Measurements from ENCODE around the gene SLC19A2.

SLC19A2 gene

DNA sequence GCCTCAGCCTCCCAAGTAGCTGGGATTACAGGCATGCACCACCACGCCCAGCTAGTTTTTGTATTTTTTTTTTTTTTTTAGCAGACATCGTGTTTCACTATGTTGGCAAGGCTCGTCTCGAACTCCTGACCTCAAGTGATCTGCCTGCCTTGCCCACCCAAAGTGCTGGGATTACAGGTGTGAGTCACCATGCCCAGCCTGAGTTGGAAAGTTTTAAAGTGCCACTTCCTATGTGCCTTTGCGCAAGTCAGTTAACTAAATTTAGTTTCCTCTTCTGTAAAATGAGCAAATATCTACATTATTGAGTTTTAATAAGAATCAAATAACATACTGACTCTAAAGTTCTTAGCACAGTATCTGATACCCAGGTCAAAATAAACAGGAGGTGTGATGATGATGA, 12.4 kb downstream of the SLC19A2 start:
- DNase-seq = no peak

DNA sequence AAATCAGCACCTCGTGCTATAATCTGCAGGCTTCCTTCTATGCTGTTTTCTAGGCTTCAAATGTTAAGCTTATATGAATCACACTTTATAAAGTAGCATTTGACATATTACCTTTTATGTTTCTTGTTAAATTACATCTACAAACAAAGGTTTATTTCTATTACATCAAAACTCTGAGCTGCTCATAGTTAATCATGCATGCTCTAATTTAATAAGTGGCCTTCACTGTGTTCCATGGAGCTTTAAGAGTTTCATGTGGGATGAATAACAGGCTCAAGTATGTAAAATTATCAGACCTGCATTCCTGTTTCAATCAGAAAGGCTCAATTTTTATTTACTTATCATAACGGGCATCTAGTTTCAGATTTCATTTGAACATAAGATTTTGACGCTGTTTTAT, 13.0 kb downstream of the SLC19A2 start:
- DNase-seq = no peak

DNA sequence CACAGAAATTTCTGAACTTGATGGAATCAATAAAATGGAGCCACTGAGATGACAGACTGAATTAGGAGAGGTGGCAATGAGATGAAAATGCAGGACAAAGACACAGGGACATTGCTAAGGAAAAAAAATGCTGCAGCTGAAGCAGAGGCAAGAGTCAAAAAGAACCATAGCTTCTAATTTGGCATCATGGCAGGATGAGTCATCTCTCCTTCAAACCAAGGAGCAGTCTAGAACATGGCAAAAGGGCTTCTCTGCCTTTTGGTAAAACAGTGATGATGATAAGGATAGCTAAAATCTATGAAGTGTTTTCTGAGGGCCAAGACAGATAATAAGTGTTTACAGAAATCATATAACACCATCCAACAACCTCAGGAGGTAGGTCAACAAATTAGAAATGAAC, 16.8 kb downstream of the SLC19A2 start:
- no peak for DNase-seq

DNA sequence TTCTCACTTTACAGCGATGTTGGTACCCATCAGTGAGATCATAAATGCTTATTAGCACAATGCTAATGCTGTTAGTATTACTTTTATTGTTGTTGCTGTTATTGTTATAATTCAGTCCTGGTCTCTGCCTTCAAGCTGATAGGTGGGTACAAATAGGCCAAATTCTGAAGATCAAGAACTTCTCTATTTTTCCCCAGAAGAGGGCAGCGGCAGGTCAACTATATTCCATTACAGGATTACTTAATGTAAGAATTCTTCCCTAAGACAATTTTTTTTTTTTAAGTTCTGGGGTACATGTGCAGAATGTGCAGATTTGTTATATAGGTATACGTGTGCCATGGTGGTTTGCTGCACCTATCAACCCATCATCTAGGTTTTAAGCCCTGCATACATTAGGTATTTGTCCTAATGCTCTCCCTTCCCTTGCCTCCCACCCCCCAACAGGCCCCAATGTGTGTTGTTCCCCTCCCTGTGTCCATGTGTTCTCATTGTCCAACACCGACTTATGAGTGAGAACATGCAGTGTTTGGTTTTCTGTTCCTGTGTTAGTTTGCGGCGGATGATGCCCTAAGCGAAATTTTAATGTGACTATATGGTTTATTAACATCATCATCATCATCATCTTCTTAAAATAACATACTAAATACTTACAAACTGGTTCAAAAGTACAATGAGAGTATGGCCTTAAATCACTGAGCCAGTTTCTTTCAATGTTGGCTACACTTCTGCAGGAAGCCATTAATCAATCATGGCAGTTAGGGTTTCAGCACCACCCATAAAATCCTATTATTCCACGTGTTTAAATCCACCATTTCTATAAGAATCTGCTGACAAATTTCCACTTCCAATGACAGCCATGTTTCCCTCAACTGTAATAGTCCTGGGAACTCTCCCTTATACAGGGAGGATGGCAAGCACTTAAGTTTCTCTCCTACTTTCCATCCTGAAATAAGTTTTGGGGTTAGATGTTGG, 19.2 kb downstream of the SLC19A2 start:
- peak in 1 of 2 experiments; percentile 30 for DNase-seq

DNA sequence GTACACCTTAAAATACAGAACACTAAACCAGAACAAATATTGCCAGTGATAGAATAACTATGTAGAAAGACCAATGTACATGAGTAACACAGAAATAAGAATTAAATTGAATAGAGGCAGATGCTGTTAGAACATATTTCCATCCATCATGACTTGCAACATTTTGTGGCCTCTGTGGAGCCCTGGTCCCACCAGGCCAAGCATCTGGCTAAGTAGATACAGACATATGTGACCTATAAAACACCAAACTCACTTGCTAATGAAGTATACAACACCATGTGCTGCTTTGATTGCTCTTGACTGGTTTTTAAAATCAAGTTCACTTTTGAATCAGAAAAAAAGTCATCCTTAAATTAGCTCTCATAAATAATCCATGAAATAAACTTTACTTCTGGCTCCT, 20.5 kb downstream of the SLC19A2 start:
- DNase-seq = no peak

DNA sequence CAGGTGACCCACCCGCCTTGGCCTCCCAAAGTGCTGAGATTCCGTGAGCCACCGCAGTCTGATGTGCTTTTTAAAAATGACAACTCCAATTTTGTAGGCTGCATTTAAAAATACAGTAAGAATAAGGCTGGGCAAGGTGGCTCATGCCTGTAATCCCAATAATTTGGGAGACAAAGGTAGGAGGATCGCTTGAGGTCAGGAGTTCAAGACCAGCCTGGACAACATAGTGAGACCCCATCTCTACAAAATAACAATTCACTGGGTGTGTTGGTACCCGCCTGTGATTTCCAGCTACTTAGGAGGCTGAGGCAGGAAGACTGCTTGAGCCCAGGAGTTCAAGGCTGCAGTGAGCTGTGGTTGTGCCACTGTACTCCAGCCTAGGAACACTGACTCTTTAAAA, 23.4 kb downstream of the SLC19A2 start:
- DNase-seq = no peak

DNA sequence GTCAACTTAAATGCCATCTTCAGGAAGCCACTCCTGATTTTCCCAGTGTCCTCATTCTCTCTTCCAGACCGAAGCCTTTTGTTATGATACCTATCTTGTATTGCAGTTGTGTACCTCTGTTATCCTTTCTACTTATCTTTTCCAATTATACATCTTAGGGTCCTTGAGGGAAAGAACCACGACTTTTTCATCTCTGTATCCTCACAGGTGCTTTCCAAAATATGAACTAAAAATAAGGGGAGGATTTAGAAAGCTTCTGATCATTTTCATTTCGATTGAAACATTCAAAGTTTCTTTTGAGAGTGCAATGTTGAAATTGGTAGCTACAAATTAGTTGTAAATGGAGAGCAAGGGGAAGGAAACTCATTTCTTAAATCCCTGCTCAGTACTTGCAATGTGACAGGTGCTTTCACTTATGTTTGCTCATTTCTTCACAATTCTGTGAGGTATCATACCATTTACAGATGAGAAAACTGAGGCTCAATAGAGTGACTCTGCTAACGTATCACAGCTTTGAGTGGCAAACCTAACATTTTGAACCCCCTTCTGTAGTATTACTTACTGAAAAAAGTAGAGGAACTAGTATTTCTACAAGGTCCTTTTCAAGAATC, 24.2 kb downstream of the SLC19A2 start:
- DNase-seq = no peak

DNA sequence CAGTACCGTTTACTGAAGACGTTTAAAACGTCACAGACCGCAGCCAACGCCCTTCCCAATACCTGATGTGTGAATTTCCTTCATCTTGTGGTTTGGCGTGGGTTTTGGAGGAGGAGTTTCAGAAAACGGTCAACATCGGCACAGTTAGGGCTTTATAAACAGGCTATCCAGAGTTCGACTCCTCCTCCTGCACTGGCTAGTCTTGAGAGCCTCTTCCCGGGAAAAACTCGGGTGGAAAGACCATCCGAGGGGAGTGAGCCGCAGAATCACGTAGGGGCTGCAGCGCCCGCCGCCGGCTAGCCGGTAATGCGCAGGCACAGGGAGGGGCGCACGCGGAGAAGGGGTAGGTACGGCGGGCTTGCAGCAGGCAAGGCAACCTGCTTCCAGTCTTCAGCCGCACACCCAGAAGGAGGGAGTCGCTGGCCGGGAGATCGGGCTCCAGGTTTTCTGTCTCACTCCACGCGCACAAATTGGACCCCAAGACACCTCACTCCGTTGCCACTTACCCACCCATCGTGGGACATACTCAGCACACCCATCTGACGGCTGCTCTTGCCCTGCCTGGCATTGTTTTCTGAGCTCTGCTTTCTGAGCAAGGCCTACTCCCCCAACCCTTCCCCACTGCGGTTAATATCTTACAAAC, 25.4 kb downstream of the SLC19A2 start:
- DNase-seq = no peak

DNA sequence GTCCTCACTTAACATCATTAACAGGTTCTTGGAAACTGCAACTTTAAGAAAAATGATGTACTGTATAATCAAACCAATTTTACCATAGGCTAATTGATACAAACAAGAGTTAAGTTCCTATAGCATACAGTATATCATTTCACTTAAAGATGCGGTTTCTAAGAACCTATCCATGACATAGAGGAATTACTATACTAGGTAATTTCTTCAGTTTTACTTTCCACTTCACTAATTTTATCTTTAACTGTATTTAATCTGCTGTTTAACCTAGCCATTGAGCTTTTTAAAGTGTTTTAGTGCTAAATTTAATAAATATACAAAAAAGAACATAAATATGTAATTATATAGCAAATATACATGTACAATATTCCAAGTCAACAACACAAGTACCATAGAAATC, 28.3 kb downstream of the SLC19A2 start:
- no peak for DNase-seq

DNA sequence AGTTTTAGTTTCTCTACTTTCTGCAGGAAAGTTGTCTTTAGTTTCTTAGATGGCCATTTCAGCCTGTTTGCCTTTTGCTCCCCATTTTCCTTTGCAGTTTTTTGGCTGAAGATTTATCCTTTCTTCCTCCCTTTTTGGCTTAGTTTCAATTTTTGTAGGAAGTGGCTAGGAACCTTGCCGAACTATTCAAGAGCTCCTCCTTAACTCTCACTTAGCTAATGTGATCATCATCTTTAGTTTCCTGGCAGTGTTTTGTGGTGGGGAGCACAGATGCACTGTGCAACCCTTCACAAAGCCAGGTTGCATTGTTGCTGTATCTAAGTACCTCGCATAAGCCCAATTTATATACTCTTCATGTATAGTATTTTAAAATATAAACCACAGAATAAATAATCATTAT, 29.7 kb downstream of the SLC19A2 start:
- no peak for DNase-seq

DNA sequence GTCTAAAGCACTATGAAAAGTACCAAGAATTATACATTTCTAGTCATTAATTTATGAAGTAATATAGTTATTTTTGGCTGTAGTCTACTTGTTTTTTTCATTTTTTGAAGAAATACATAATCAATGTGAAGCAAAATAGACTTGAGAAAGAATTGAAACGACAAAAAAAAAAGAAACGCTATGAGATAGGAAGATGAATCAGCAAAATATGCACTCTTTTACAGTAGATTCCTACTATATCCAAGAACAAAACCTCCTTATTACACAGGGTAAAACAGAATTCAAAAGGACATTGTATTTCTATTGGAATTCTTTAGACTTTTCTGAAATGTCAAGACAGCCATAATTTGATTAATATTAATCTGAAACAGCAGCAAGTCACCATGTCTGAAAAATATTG, 32.8 kb downstream of the SLC19A2 start:
- DNase-seq = no peak

DNA sequence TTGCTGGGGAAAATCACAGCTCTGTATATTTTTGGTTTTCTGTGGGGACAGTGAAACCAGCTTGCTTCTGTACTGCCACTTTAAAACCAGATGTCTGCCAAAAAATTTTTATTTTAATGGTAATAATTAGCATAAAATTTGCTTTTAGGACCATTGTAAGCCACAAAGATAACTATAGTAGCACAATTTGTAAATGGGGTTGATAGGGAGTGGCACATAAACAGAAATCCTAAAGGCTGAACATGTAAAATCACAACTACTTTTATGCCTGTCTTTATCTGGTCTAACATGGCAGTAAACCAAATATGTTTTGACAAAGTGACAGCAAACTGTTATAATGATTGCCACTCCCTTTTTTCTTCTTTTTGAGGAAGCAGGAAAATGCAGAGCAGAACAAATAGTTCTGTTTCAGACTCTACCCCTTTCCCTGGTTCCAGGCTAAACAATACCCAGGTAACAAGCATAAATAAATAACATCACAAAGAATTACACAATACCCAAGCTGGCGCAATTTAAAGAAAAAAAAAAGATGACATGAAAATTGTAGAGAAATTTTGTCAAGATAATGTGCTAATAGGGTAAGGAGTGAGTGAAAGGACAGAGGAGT, 34.4 kb downstream of the SLC19A2 start:
- DNase-seq = no peak

DNA sequence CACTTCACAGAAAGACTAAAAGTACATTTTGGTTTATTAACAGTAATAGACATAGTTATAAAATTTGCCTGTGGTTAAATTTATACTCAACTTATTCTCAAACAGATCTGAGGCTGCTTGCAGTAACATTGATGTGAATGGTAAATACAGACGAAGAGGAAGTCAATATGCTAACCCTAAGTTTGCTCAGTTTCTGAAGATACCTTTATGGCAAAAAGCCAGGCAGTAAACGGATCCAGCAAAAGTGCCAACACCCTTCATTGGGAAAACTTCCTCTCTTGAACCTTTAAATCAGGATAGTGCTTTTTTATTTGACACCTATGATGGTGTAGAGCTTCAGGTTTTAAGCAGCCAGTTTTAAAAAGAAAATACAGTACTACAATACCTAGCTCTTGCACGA, 41.8 kb downstream of the SLC19A2 start:
- no peak for DNase-seq

DNA sequence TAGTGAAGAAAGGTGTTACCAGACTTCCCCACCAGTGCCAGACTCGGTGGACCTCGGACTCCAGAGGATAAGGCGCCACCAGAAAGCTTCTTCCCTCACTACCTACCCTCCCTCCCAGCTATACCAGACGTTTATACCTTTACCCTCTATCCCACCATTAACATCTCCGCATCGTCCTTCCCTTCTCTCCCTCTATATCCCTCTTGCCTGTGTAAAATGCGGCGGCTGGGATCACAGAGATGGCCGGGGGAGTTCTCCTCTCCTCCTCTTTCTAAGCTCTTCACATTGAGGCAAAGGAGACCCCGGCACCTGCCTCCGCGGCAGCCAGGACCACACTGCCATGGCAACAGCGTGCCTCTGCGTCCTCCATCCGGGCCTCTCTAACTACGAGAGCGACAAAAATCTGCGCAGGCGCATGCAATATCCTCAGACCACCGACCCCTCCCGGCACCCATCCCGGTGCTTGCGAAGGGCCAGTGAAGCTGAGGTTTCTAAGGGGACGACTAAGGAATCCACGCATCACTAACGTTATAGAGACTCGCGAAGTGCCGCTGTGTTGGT, 58.6 kb downstream of the SLC19A2 start, which contains the start of gene CCDC181:
TSS of gene CCDC181 (minus strand) at position 394 of the 561 bp plus-strand sequence. CDS start 2,547 bp downstream, outside the sequence.
- peak in 1 of 2 experiments; percentile 36 for DNase-seq

DNA sequence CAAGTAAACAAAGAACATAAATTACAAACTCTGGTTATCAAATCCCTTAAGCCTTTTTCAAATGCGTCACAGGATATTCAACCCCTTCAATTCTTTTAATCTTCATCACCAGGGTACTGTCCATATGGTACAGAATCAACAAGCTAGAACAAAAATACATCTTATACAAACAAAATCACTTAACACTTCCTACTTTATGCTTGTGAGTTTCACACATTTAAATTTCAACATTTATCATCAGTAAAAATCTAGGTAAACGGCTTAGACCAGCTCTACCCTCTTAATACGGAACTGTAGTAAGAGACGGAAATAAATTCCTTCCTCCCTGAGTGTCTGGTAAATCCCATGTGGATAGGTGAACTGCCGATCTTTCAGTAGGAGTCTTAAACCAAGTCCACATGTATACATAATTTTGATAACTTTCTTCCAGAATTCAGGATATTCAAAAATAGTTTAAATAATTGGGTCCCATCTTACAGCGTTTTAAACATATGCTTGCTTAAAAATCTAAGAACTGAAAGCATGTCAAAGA, 59.5 kb downstream of the SLC19A2 start:
- DNase-seq = no peak

DNA sequence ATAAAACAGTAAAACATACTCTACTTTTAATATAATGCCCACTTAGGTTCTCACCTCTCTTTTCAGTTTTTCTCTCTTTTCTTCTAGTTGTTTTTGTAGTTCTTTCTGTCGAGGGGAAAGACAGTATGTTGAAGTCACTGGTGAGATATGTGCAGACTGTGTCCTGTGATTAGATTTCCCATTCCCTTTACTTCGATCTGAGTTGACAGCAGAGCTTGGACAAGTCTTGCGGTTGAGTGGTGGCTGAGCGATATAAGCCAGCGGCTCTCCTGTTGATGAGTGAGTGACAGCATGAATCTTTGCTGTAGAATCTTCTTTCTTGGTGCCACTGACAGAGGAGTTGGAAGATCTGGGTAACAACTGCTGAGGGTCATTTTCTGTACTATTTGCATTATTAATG, 64.4 kb downstream of the SLC19A2 start:
- DNase-seq = no peak

DNA sequence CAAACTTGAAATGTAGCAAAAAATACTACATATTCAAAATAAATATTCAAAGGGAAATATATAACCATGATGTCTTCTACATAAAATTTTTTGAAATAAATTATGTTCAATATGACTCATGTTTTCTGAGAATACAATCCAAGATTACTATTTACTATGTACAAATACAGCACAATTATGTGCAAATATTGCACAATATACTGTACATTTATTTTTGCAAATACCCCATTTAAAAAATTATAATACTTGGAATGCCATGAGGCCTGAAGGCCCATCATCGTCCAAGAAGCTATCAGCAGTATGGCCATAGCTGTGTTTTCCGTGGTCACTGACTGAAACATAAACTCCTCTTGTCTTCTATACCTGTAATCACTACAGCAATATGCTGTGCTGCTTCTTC, 70.8 kb downstream of the SLC19A2 start:
- DNase-seq = no peak

Data from SW 1271 (cell line).